Fibroblast of skin of left biceps (primary cell): ENCODE measurements around the gene BEGAIN.

Source experiments
- DNase-seq, 2 experiments: peaks; one replicate each; pipeline ENCODE4 v3.0.0-alpha.2; 2013; ENCODE audit warnings: low read depth in 2 of 2

BEGAIN gene

GRCh38 chr14:100601064-100601463 is 13.8 kb upstream of the BEGAIN start:
- DNase-seq = no peak

GRCh38 chr14:100599981-100600380 is 12.8 kb upstream of the BEGAIN start:
- DNase-seq = no peak

GRCh38 chr14:100594625-100594951 is 7.4 kb upstream of the BEGAIN start:
- DNase-seq = no peak

- DNase-seq = no peak
Observed at GRCh38 chr14:100593751-100594624, 6.8 kb upstream of the BEGAIN start.

GRCh38 chr14:100592972-100593371 is 5.8 kb upstream of the BEGAIN start:
- DNase-seq = no peak

GRCh38 chr14:100592461-100592891 is 5.3 kb upstream of the BEGAIN start:
- DNase-seq = no peak

- no peak for DNase-seq
Observed at GRCh38 chr14:100591453-100592371, 4.5 kb upstream of the BEGAIN start.

- no peak for DNase-seq
Observed at GRCh38 chr14:100590726-100591452, 3.7 kb upstream of the BEGAIN start.

- no peak for DNase-seq
Observed at GRCh38 chr14:100589760-100590469, 2.7 kb upstream of the BEGAIN start.

- DNase-seq = no peak
Observed at GRCh38 chr14:100589071-100589759, 2.0 kb upstream of the BEGAIN start.

GRCh38 chr14:100588671-100589070 is 1.5 kb upstream of the BEGAIN start:
- no peak for DNase-seq

- DNase-seq = no peak
Observed at GRCh38 chr14:100587763-100588411, 670 bp upstream of the BEGAIN start.

- no peak for DNase-seq
Observed at GRCh38 chr14:100586403-100587085, 673 bp downstream of the BEGAIN start.

- no peak for DNase-seq
Observed at GRCh38 chr14:100586153-100586402, 1.1 kb downstream of the BEGAIN start.

GRCh38 chr14:100585448-100586152 is 1.6 kb downstream of the BEGAIN start:
- no peak for DNase-seq

- no peak for DNase-seq
Observed at GRCh38 chr14:100584056-100585031, 2.9 kb downstream of the BEGAIN start.

GRCh38 chr14:100583245-100583644 is 4.0 kb downstream of the BEGAIN start:
- no peak for DNase-seq

GRCh38 chr14:100582496-100583165 is 4.6 kb downstream of the BEGAIN start:
- no peak for DNase-seq
